Placental epithelial cell (primary cell): ENCODE measurements around the gene FAT1. TPM values are rescaled to one million over a fixed set of nuclear protein-coding genes. Genes with fewer than 3 reads are reported as not detected.

Experiments used
- total RNA-seq: library from RNA; depleted of rRNA; stranded (reverse); fragments of >200 nt; gene quantifications from 2 replicates; pipeline ENCODE4 v1.2.3, GENCODE V29; 2012

Gene FAT1, protein sequence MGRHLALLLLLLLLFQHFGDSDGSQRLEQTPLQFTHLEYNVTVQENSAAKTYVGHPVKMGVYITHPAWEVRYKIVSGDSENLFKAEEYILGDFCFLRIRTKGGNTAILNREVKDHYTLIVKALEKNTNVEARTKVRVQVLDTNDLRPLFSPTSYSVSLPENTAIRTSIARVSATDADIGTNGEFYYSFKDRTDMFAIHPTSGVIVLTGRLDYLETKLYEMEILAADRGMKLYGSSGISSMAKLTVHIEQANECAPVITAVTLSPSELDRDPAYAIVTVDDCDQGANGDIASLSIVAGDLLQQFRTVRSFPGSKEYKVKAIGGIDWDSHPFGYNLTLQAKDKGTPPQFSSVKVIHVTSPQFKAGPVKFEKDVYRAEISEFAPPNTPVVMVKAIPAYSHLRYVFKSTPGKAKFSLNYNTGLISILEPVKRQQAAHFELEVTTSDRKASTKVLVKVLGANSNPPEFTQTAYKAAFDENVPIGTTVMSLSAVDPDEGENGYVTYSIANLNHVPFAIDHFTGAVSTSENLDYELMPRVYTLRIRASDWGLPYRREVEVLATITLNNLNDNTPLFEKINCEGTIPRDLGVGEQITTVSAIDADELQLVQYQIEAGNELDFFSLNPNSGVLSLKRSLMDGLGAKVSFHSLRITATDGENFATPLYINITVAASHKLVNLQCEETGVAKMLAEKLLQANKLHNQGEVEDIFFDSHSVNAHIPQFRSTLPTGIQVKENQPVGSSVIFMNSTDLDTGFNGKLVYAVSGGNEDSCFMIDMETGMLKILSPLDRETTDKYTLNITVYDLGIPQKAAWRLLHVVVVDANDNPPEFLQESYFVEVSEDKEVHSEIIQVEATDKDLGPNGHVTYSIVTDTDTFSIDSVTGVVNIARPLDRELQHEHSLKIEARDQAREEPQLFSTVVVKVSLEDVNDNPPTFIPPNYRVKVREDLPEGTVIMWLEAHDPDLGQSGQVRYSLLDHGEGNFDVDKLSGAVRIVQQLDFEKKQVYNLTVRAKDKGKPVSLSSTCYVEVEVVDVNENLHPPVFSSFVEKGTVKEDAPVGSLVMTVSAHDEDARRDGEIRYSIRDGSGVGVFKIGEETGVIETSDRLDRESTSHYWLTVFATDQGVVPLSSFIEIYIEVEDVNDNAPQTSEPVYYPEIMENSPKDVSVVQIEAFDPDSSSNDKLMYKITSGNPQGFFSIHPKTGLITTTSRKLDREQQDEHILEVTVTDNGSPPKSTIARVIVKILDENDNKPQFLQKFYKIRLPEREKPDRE (N-terminal part only)
- total RNA-seq: 107 and 188 TPM in 2 replicates

DNA sequence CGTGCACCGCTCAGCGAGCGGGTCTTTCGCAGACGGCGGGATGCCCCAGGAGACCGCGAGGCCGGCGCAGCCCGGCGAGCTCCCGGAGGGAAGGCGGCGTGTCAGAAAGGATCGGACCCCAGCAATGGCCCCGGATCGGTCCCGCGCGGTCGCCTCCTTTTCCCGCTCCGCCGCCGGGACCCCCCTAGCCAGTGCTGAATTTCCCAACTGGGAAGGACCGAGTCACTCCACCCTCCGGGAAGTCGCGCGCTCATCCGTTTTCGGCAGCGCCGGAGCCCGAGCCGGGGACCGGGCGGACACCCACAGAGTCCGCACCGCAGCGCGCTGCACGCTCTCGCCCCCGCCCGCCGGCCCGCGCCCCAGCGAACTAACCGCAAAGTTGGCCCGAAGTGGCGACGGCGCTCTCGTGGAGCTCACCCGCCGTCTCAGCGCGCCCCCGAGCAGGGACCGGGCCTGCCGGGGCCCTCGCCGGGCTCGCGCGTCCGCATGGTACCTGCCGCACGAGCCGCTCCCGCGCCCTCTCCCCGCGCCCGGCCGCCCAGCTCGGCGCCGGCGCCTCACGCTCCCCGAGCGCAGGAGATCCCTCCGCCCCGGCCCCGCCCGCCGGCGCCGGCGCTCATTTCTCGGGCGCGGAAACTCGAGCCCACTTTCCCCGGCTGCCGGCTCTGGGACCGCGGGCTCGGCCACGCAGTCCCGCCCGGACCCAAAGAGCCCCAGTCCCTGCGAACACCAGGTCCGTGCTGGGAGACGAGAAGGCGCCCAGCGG, at the start of gene FAT1:
Gene FAT1 (minus strand): TSS at position 565 of the 766 bp plus-strand sequence. CDS start 14,029 bp downstream, outside the sequence.

DNA sequence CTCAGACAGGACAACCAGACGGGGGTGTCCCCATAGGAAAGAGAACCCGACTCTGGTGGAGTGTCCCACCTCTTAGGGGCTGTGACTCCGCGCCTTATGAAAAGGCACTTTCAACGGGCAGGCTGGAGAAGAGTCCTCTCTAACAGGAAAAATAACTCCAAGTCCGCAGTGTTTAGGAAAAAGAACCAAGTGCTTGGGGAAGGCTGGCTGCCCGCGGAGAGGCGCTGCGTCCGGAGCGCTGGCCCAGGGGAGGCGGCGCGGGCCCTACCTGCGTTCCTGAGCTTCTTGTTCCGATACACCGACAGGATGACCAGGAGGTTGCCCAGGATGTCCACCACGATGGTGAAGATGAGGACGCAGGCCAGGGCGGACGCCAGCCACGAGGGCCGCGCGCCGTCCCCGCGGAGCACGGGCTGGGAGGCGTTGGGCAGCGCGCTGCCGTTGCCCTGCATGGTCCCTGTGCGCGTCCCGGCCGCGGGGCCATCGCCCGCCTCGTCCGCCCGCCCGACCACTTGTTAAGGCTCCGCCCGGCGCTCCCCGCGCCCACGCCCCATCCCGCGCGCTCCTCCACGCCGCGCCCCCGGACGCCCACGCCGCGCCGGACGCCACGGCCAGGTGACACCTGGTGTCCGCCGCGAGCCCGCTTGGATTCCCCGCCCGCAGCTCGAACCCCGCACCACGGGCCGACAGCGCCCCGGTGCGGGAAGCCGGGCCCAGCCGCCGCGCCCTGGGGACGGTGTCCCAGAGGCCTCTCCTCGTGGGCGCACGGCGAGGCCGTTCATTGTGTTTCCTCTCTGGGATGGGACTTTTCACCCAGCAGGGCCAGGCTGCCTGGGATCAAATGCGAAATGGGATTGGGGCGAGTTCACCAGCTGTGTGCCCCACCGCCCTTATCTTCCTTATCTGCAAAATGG, 168.5 kb downstream of the FAT1 start, which contains the start of gene MTNR1A:
Gene MTNR1A (minus strand): TSS at position 654 of the 914 bp plus-strand sequence. CDS start 202 bp downstream, at position 452.

Other genes starting within 250 kb of the FAT1 start
- not detected in 2 replicates for gene MTNR1A, start 168.3 kb downstream of the FAT1 start, total RNA-seq